Endodermal cell (in vitro differentiated cells): ENCODE results near the gene MRPL49. TPM values are rescaled to one million over a fixed set of nuclear protein-coding genes. Genes with fewer than 3 reads are reported as not detected.

Source experiments
- DNase-seq: peaks from one replicate; pipeline ENCODE4 v3.0.0-alpha.2; 2017
- H3K27ac ChIP-seq: 2 replicates; pipeline ENCODE4 v1.5.1; 2013; ENCODE audit warnings: mild to moderate bottlenecking, low read depth, low read length, moderate library complexity
- H3K27me3 ChIP-seq: 2 replicates; pipeline ENCODE4 v1.6.1; 2013; ENCODE audit warnings: mild to moderate bottlenecking, low read length, moderate library complexity; ENCODE audit not compliant: insufficient read depth, control insufficient read depth, poor library complexity, severe bottlenecking
- H3K36me3 ChIP-seq: 2 replicates; pipeline ENCODE4 v1.7.0; 2013; ENCODE audit warnings: mild to moderate bottlenecking, low read length, moderate library complexity; ENCODE audit not compliant: control insufficient read depth, insufficient read depth
- H3K4me1 ChIP-seq: one replicate; pipeline ENCODE4 v1.7.0; 2013; ENCODE audit warnings: low read length; ENCODE audit not compliant: control insufficient read depth, insufficient read depth
- H3K4me3 ChIP-seq: 2 replicates; pipeline ENCODE4 v1.5.1; 2013; ENCODE audit warnings: mild to moderate bottlenecking, low read length, moderate library complexity
- H3K9ac ChIP-seq: 2 replicates; pipeline ENCODE4 v1.6.1; 2013; ENCODE audit warnings: mild to moderate bottlenecking, low read length, moderate library complexity; ENCODE audit not compliant: poor library complexity, severe bottlenecking; ENCODE audit errors: extremely low read depth
- H3K9me3 ChIP-seq: 2 replicates; pipeline ENCODE4 v1.6.1; 2013; ENCODE audit warnings: mild to moderate bottlenecking, low read length, moderate library complexity; ENCODE audit not compliant: control insufficient read depth
- H3K27ac Mint-ChIP-seq: 2 replicates; pipeline ENCODE4 v1.8.0; 2020; ENCODE audit warnings: mixed read lengths
- H3K27me3 Mint-ChIP-seq: 2 replicates; pipeline ENCODE4 v1.8.0; 2021; ENCODE audit warnings: mild to moderate bottlenecking, mixed read lengths; ENCODE audit not compliant: insufficient read depth
- H3K36me3 Mint-ChIP-seq: 2 replicates; pipeline ENCODE4 v1.8.0; 2020; ENCODE audit warnings: low read depth, mixed read lengths
- H3K4me1 Mint-ChIP-seq: 2 replicates; pipeline ENCODE4 v1.8.0; 2020; ENCODE audit warnings: mixed read lengths
- H3K4me3 Mint-ChIP-seq: 2 replicates; pipeline ENCODE4 v1.8.0; 2020; ENCODE audit warnings: mild to moderate bottlenecking, moderate library complexity, mixed read lengths
- H3K9me3 Mint-ChIP-seq: 2 replicates; pipeline ENCODE4 v1.8.0; 2020; ENCODE audit warnings: mild to moderate bottlenecking, mixed read lengths
- CTCF ChIP-seq: fragments of 200-600 bp; sonication (generic); conservative IDR thresholded peaks from 2 replicates; pipeline ENCODE4 v1.5.0; 2021; ENCODE audit warnings: antibody characterized with exemption, mild to moderate bottlenecking
- WGBS, 2 experiments: methylation state at CpG; one replicate each; pipeline versions ENCODE4 v1.1.5 to v1.1.7; 2013; ENCODE audit warnings: missing lambda C conversion rate in 2 of 2, mixed read lengths in 1 of 2; ENCODE audit not compliant: insufficient coverage in 1 of 2, insufficient read length in 1 of 2; 5-methylcytosine and 5-hydroxymethylcytosine counted together
- total RNA-seq, 2 donors: library from RNA; stranded (reverse); fragmentation: NEBNext Ultra II Directional in 1 of 2; extraction: Animal tissue kit (Norgen Biotek cat#: 25700) in 1 of 2; gene quantifications; 2 replicates in 1 of 2; 3 replicates in 1 of 2; pipeline ENCODE4 v1.2.1, GENCODE V29; 2021

Gene MRPL49
- total RNA-seq, 2 donors from 2014 or later: 53.9 to 56.6 TPM

DNA sequence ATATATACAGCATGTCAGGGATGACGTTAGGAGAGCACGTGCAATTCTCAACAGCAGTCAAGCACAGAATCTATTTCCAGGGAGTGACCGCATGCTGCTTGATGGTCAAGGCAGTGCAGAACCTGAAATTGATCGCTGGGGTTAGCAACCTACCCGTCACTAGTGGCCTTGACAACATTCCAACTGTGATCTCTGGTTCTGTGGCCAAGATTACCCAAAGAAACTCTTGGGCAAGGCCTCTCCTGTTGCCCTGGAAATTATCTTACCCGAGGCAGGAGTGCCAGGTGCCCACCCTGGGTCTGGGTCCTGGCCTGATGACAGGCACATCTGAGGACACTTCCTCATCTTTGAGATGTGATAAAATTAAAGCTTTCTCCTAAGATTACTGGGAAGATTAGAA is 8.3 kb upstream of the MRPL49 start:
- Mint-ChIP-seq H3K4me1 (peaks cover 7% of the 10 kb centered on the region), H3K27me3 (no peaks in the 10 kb centered on the region), H3K4me3 (peak overlapping the region; percentile 89), H3K9me3 (no peaks in the 10 kb centered on the region), H3K36me3 (peaks cover 11% of the 10 kb centered on the region), H3K27ac (no peak overlapping the region)
- H3K9ac ChIP-seq: no peak overlapping the region
- H3K36me3 ChIP-seq: peaks cover 38% of the 10 kb centered on the region
- H3K4me1 ChIP-seq: peaks cover 8% of the 10 kb centered on the region
- no peak for TF ChIP-seq CTCF
- 92 to 94% methylated on average over 5 to 6 of the region's 6 CpGs for WGBS, 2 experiments
- H3K9me3 ChIP-seq: no peaks in the 10 kb centered on the region
- H3K4me3 ChIP-seq: peak overlapping the region; percentile 87
- no peak overlapping the region for H3K27ac ChIP-seq
- DNase-seq: no peak
- no peaks in the 10 kb centered on the region for H3K27me3 ChIP-seq

- H3K27ac ChIP-seq: no peak overlapping the region
- H3K9me3 Mint-ChIP-seq: no peaks in the 10 kb centered on the region
- no peak overlapping the region for H3K27ac Mint-ChIP-seq
- H3K4me3 Mint-ChIP-seq: no peak overlapping the region
- no peaks in the 10 kb centered on the region for H3K27me3 ChIP-seq
- peaks cover 45% of the 10 kb centered on the region for H3K36me3 ChIP-seq
- H3K4me1 Mint-ChIP-seq: peaks cover 7% of the 10 kb centered on the region
- H3K36me3 Mint-ChIP-seq: peaks cover 14% of the 10 kb centered on the region
- no peak overlapping the region for H3K9ac ChIP-seq
- peaks cover 8% of the 10 kb centered on the region for H3K4me1 ChIP-seq
- no peaks in the 10 kb centered on the region for H3K9me3 ChIP-seq
- H3K27me3 Mint-ChIP-seq: no peaks in the 10 kb centered on the region
- TF ChIP-seq CTCF: no peak
- DNase-seq: no peak
- H3K4me3 ChIP-seq: no peak overlapping the region
- 93 to 99% methylated on average over 9 to 11 of the region's 11 CpGs for WGBS, 2 experiments
Observed at GRCh38 chr11:65114538-65115171, 7.5 kb upstream of the MRPL49 start.

GRCh38 chr11:65115361-65116082 is 6.6 kb upstream of the MRPL49 start:
- H3K36me3 Mint-ChIP-seq: peaks cover 23% of the 10 kb centered on the region
- H3K9ac ChIP-seq: no peak overlapping the region
- DNase-seq: no peak
- TF ChIP-seq CTCF: no peak
- H3K27ac ChIP-seq: no peak overlapping the region
- WGBS, 2 experiments: 95 to 97% methylated on average over 20 to 21 of the region's 21 CpGs
- peaks cover 54% of the 10 kb centered on the region for H3K36me3 ChIP-seq
- H3K27ac Mint-ChIP-seq: no peak overlapping the region
- H3K27me3 Mint-ChIP-seq: no peaks in the 10 kb centered on the region
- H3K9me3 Mint-ChIP-seq: no peaks in the 10 kb centered on the region
- peaks cover 8% of the 10 kb centered on the region for H3K4me1 ChIP-seq
- H3K9me3 ChIP-seq: no peaks in the 10 kb centered on the region
- no peak overlapping the region for H3K4me3 ChIP-seq
- H3K27me3 ChIP-seq: no peaks in the 10 kb centered on the region
- H3K4me1 Mint-ChIP-seq: peaks cover 7% of the 10 kb centered on the region
- peak overlapping the region; percentile 75 for H3K4me3 Mint-ChIP-seq
